PC-9 (cell line): ENCODE results near the gene MOK. TPM values are rescaled to one million over a fixed set of nuclear protein-coding genes. Genes with fewer than 3 reads are reported as not detected.

Experiments
- BruUV-seq: library from RNA; stranded (reverse); fragments of 400-500 nt; replicated peaks from 2 replicates; lab custom pipeline; 2021; lab: Mats Ljungman, UMichigan
- CTCF ChIA-PET: fragments of 300-600 bp; sonication (Branson Sonifier 250); formaldehyde crosslinking; loops from one replicate; lab custom pipeline; 2022; ENCODE audit warnings: antibody characterized with exemption; lab: Charles Lee
- POLR2A ChIA-PET: fragments of 300-600 bp; sonication (Branson Sonifier 250); formaldehyde crosslinking; loops from one replicate; lab custom pipeline; 2022; ENCODE audit warnings: antibody characterized with exemption; ENCODE audit not compliant: unreplicated experiment; lab: Charles Lee
- DNase-seq, 2 experiments: peaks; one replicate each; pipeline versions ENCODE4 v3.0.0 to v3.0.0-alpha.2; 2015 to 2022; ENCODE audit warnings: mixed read lengths in 1 of 2
- H2AFZ ChIP-seq: fragments of 200-600 bp; sonication (generic); 2 replicates; pipeline ENCODE4 v1.8.1; 2017; ENCODE audit warnings: antibody characterized with exemption
- H3F3A ChIP-seq: fragments of 200-600 bp; sonication (generic); 2 replicates; pipeline ENCODE4 v1.8.1; 2017; ENCODE audit warnings: antibody characterized with exemption, mild to moderate bottlenecking, low read depth; ENCODE audit not compliant: insufficient read depth
- H3K27ac ChIP-seq: fragments of 200-600 bp; sonication (generic); 2 replicates; pipeline ENCODE4 v1.6.1; 2016; ENCODE audit warnings: mixed run types
- H3K27me3 ChIP-seq: fragments of 200-600 bp; sonication (generic); 2 replicates; pipeline ENCODE4 v1.6.1; 2016; ENCODE audit warnings: low read depth, mixed run types; ENCODE audit not compliant: insufficient read depth
- H3K36me3 ChIP-seq: fragments of 200-600 bp; sonication (generic); 2 replicates; pipeline ENCODE4 v1.6.1; 2016; ENCODE audit warnings: low read depth, mixed run types
- H3K4me1 ChIP-seq: fragments of 200-600 bp; sonication (generic); replicated peaks from 2 replicates; pipeline ENCODE4 v1.6.1; 2016; ENCODE audit warnings: mixed run types; ENCODE audit not compliant: insufficient read depth
- H3K4me2 ChIP-seq: fragments of 200-600 bp; sonication (generic); 2 replicates; pipeline ENCODE4 v1.6.1; 2017; ENCODE audit warnings: mixed run types
- H3K4me3 ChIP-seq: fragments of 200-600 bp; sonication (generic); 2 replicates; pipeline ENCODE4 v1.6.1; 2016; ENCODE audit warnings: mixed run types
- H3K79me2 ChIP-seq: fragments of 200-600 bp; sonication (generic); 2 replicates; pipeline ENCODE4 v1.6.1; 2017; ENCODE audit warnings: low read depth, mixed run types
- H3K9me2 ChIP-seq: fragments of 200-600 bp; sonication (generic); 2 replicates; pipeline ENCODE4 v1.8.1; 2017; ENCODE audit warnings: mild to moderate bottlenecking; ENCODE audit not compliant: insufficient read depth
- H3K9me3 ChIP-seq: fragments of 200-600 bp; sonication (generic); 2 replicates; pipeline ENCODE4 v1.8.1; 2016; ENCODE audit warnings: low read depth; ENCODE audit not compliant: insufficient read depth
- H4K20me1 ChIP-seq: fragments of 200-600 bp; sonication (generic); 2 replicates; pipeline ENCODE4 v1.8.1; 2017; ENCODE audit not compliant: insufficient read depth
- CTCF ChIP-seq: fragments of 200-600 bp; sonication (generic); conservative IDR thresholded peaks from 2 replicates; pipeline ENCODE4 v1.6.1; 2017; ENCODE audit warnings: mixed run types, antibody characterized with exemption, mild to moderate bottlenecking, moderate library complexity
- EZH2 ChIP-seq: fragments of 200-600 bp; sonication (generic); IDR thresholded peaks from 2 replicates; pipeline ENCODE4 v1.8.0; 2017; ENCODE audit warnings: antibody characterized with exemption, low read depth
- intact Hi-C: fragments of 100-400 bp; cut with micrococcal nuclease; formaldehyde crosslinking; loops from one replicate; pipeline ENCODE4 v1.10.0; 2022; ENCODE audit not compliant: unreplicated experiment
- total RNA-seq: library from RNA; stranded (reverse); gene quantifications from 2 replicates; pipeline ENCODE4 v1.2.3, GENCODE V29; 2021

MOK gene
- total RNA-seq, 1 experiment from 2014 or later = 74.3 TPM

- no TSS peak for BruUV-seq
- H3K9me2 ChIP-seq = no peaks in the 10 kb centered on the region
- no peak overlapping the region for H3K4me3 ChIP-seq
- POLR2A ChIA-PET = no interaction called here
- H3K79me2 ChIP-seq = no peaks in the 10 kb centered on the region
- CTCF ChIA-PET = no interaction called here
- H2AFZ ChIP-seq = no peak overlapping the region
- 0 out of 2 replicates have a peak, but pooled peaks cover 4% of the 10 kb centered on the region for H3K36me3 ChIP-seq
- H3F3A ChIP-seq = peaks cover 29% of the 10 kb centered on the region
- no peak overlapping the region for H3K27ac ChIP-seq
- intact Hi-C loops = no loop called here
- H3K4me2 ChIP-seq = no peak overlapping the region
- no peak for TF ChIP-seq EZH2
- no peak for TF ChIP-seq CTCF
- H3K4me1 ChIP-seq = peaks cover 6% of the 10 kb centered on the region
- H4K20me1 ChIP-seq = no peaks in the 10 kb centered on the region
- no peaks in the 10 kb centered on the region for H3K9me3 ChIP-seq
- H3K27me3 ChIP-seq = no peaks in the 10 kb centered on the region
- no peak for DNase-seq
Measured at GRCh38 chr14:102225936-102226335, 79.0 kb downstream of the MOK start.

GRCh38 chr14:102225386-102225785 lies 79.6 kb downstream of the MOK start:
- no TSS peak for BruUV-seq
- H3K79me2 ChIP-seq = no peaks in the 10 kb centered on the region
- DNase-seq = no peak
- H3K4me1 ChIP-seq = peaks cover 11% of the 10 kb centered on the region
- H3K9me2 ChIP-seq = no peaks in the 10 kb centered on the region
- no peak overlapping the region for H3K4me2 ChIP-seq
- no peak overlapping the region for H3K4me3 ChIP-seq
- no peaks in the 10 kb centered on the region for H3K9me3 ChIP-seq
- POLR2A ChIA-PET = no interaction called here
- H3F3A ChIP-seq = peaks cover 32% of the 10 kb centered on the region
- no peaks in the 10 kb centered on the region for H4K20me1 ChIP-seq
- H3K36me3 ChIP-seq = 0 out of 2 replicates have a peak, but pooled peaks cover 4% of the 10 kb centered on the region
- intact Hi-C loops = no loop called here
- no peak overlapping the region for H2AFZ ChIP-seq
- no peak overlapping the region for H3K27ac ChIP-seq
- TF ChIP-seq CTCF (no peak), EZH2 (no peak)
- H3K27me3 ChIP-seq = no peaks in the 10 kb centered on the region
- CTCF ChIA-PET = no interaction called here

- H3F3A ChIP-seq = peaks cover 32% of the 10 kb centered on the region
Measured at GRCh38 chr14:102223682-102224081, 81.3 kb downstream of the MOK start.

More at GRCh38 chr14:102223682-102224081, 81.3 kb downstream of the MOK start:
- H3K36me3 ChIP-seq = peaks cover 4% of the 10 kb centered on the region; the same call in 1 of the 2 replicates
- H3K27me3 ChIP-seq = no peaks in the 10 kb centered on the region
- no peak overlapping the region for H3K27ac ChIP-seq
- DNase-seq = no peak
- H2AFZ ChIP-seq = no peak overlapping the region
- TF ChIP-seq CTCF (no peak), EZH2 (no peak)
- no peaks in the 10 kb centered on the region for H3K9me3 ChIP-seq
- no peaks in the 10 kb centered on the region for H4K20me1 ChIP-seq
- H3K4me3 ChIP-seq = no peak overlapping the region
- H3K4me2 ChIP-seq = no peak overlapping the region
- H3K79me2 ChIP-seq = peaks cover 11% of the 10 kb centered on the region; the same call in 1 of the 2 replicates
- H3K9me2 ChIP-seq = no peaks in the 10 kb centered on the region
- CTCF ChIA-PET = no interaction called here
- POLR2A ChIA-PET = interaction anchor here (0.6 to 0.8 kb wide), 2 partner anchors 9 to 131 kb away, joined by 4 read pairs; no protein-coding TSS in a partner anchor
- intact Hi-C loops = loop anchor here (5.0 kb wide), 2 partner anchors 176 to 261 kb away; partner anchors contain the start of gene DYNC1H1
- no TSS peak for BruUV-seq
- peaks cover 19% of the 10 kb centered on the region for H3K4me1 ChIP-seq
